B cell (primary cell): ENCODE data around the gene PLK1. TPM values are rescaled to one million over a fixed set of nuclear protein-coding genes. Genes with fewer than 3 reads are reported as not detected.

Experiments used
- ATAC-seq: fragments of 200-7000 bp; cut with Tn5 transposase; one replicate; pipeline ENCODE4 v1.10.0; 2021; ENCODE audit warnings: low read depth, mild to moderate bottlenecking, moderate number of reproducible peaks, moderate library complexity
- CTCF ChIA-PET: fragments of 350-600 bp; sonication (Branson Sonifier 250); formaldehyde crosslinking; loops from one replicate; lab custom pipeline; 2021; ENCODE audit warnings: antibody characterized with exemption, inconsistent platforms; lab: Charles Lee
- POLR2A ChIA-PET: fragments of 350-600 bp; sonication (Branson Sonifier 250); formaldehyde crosslinking; loops from one replicate; lab custom pipeline; 2021; ENCODE audit warnings: antibody characterized with exemption; lab: Charles Lee
- DNase-seq: peaks from one replicate; pipeline ENCODE4 v3.0.0; 2013
- H2AFZ ChIP-seq: 2 replicates; pipeline ENCODE4 v1.6.1; 2012; ENCODE audit warnings: mild to moderate bottlenecking, low read depth, low read length; ENCODE audit not compliant: insufficient read depth, poor library complexity, severe bottlenecking
- H3K27ac ChIP-seq, 2 donors: 1 replicate in 1 of 2; 2 replicates in 1 of 2; pipeline ENCODE4 v1.5.1; 2012 to 2013; ENCODE audit warnings: low read length in 2 of 2, mild to moderate bottlenecking in 2 of 2, moderate library complexity in 1 of 2
- H3K27me3 ChIP-seq, 4 experiments: fragments of 200-600 bp in 1 of 4; sonication (generic) in 1 of 4; replicated peaks in 1 of 4; 1 replicate in 2 of 4; 2 replicates in 2 of 4; pipeline versions ENCODE4 v1.6.1 to v1.7.0; 2013 to 2016; ENCODE audit warnings: low read length in 3 of 4, mild to moderate bottlenecking in 2 of 4, mixed read lengths in 1 of 4, moderate library complexity in 1 of 4; ENCODE audit not compliant: insufficient read depth in 4 of 4, control insufficient read depth in 3 of 4; ENCODE audit errors: control extremely low read depth in 1 of 4
- H3K36me3 ChIP-seq, 2 experiments: replicated peaks in 1 of 2; 1 replicate in 1 of 2; 2 replicates in 1 of 2; pipeline versions ENCODE4 v1.6.1 to v1.7.1; 2013; ENCODE audit warnings: low read length in 1 of 2; ENCODE audit not compliant: insufficient read depth in 2 of 2, control insufficient read depth in 1 of 2; ENCODE audit errors: control extremely low read depth in 1 of 2, extremely low read depth in 1 of 2
- H3K4me1 ChIP-seq, 2 donors: fragments of 200-600 bp in 1 of 2; sonication (generic) in 1 of 2; 1 replicate in 1 of 2; 2 replicates in 1 of 2; pipeline versions ENCODE4 v1.5.1 to v1.6.1; 2013 to 2017; ENCODE audit warnings: low read length in 2 of 2; ENCODE audit not compliant: control insufficient read depth in 2 of 2, insufficient read depth in 2 of 2
- H3K4me2 ChIP-seq: replicated peaks from 2 replicates; pipeline ENCODE3; 2012; ENCODE audit warnings: mild to moderate bottlenecking, low read depth, low read length; ENCODE audit not compliant: poor library complexity, severe bottlenecking
- H3K4me3 ChIP-seq, 5 experiments: fragments of 200-600 bp in 1 of 5; sonication (generic) in 1 of 5; 1 replicate in 3 of 5; 2 replicates in 2 of 5; pipeline versions ENCODE4 v1.5.1 to v1.7.0; 2011 to 2016; ENCODE audit warnings: low read length in 4 of 5, mild to moderate bottlenecking in 4 of 5, low read depth in 2 of 5, control low read depth in 1 of 5, moderate library complexity in 1 of 5; ENCODE audit not compliant: insufficient read depth in 1 of 5; ENCODE audit errors: control extremely low read depth in 1 of 5, extremely low read depth in 1 of 5
- H3K79me2 ChIP-seq: fragments of 200-600 bp; sonication (generic); one replicate; pipeline ENCODE4 v1.6.0; 2016; ENCODE audit warnings: low read length; ENCODE audit not compliant: control insufficient read depth, insufficient read depth
- H3K9ac ChIP-seq: fragments of 200-600 bp; sonication (generic); 2 replicates; pipeline ENCODE4 v1.6.1; 2017; ENCODE audit warnings: mild to moderate bottlenecking, low read length, moderate library complexity
- H3K9me3 ChIP-seq, 3 donors: one replicate each; pipeline versions ENCODE4 v1.6.1 to v1.7.1; 2013; ENCODE audit warnings: low read length in 2 of 3; ENCODE audit not compliant: control insufficient read depth in 2 of 3, insufficient read depth in 1 of 3; ENCODE audit errors: control extremely low read depth in 1 of 3
- H4K20me1 ChIP-seq: 2 replicates; pipeline ENCODE4 v1.6.0; 2012; ENCODE audit warnings: mild to moderate bottlenecking, low read length; ENCODE audit not compliant: insufficient read depth, control insufficient read depth, poor library complexity, severe bottlenecking
- H3K27ac Mint-ChIP-seq: one replicate; pipeline ENCODE4 v1.8.0; 2021; ENCODE audit warnings: mixed read lengths
- H3K27me3 Mint-ChIP-seq: one replicate; pipeline ENCODE4 v1.8.0; 2021; ENCODE audit warnings: mixed read lengths
- H3K4me1 Mint-ChIP-seq: one replicate; pipeline ENCODE4 v1.8.0; 2021; ENCODE audit warnings: mixed read lengths
- H3K4me3 Mint-ChIP-seq: one replicate; pipeline ENCODE4 v1.8.0; 2021; ENCODE audit warnings: mixed read lengths
- H3K9me3 Mint-ChIP-seq: one replicate; pipeline ENCODE4 v1.8.0; 2022; ENCODE audit warnings: mixed read lengths; ENCODE audit not compliant: insufficient read depth
- CTCF ChIP-seq: fragments of 200-600 bp; IDR thresholded peaks from one replicate; pipeline ENCODE4 v1.8.0; 2022; ENCODE audit warnings: antibody characterized with exemption, mild to moderate bottlenecking
- EZH2 ChIP-seq: IDR thresholded peaks from 2 replicates; pipeline ENCODE4 v1.6.1; 2012; ENCODE audit warnings: borderline replicate concordance, low read depth, mild to moderate bottlenecking, moderate library complexity, low read length; ENCODE audit not compliant: insufficient read depth, poor library complexity, severe bottlenecking
- WGBS: methylation state at CpG from one replicate; pipeline ENCODE4 v1.1.5; 2013; ENCODE audit warnings: missing lambda C conversion rate; ENCODE audit not compliant: insufficient coverage; 5-methylcytosine and 5-hydroxymethylcytosine counted together
- intact Hi-C: fragments of 100-400 bp; cut with micrococcal nuclease; formaldehyde crosslinking; loops from one replicate; pipeline ENCODE4 v1.10.0; 2022
- polyA plus RNA-seq: library from polyadenylated mRNA; depleted of rRNA; stranded (reverse); fragments of >200 nt; gene quantifications from 2 replicates; pipeline ENCODE4 v1.2.3, GENCODE V29; 2012
- total RNA-seq, 2 donors: library from RNA; stranded (reverse); fragments of 120-200 nt in 1 of 2; gene quantifications; 1 replicate in 1 of 2; 2 replicates in 1 of 2; pipeline versions ENCODE4 v1.2.3 to v1.2.4, GENCODE V29; 2013 to 2022

The PLK1 gene
- total and polyA plus RNA-seq, 2 donors (not counting 1 experiment from before 2014, with no cell fraction given): 2.7 to 3.5 TPM

- Mint-ChIP-seq H3K4me3 (no peak overlapping the region), H3K9me3 (no peaks in the 10 kb centered on the region), H3K4me1 (peaks cover 17% of the 10 kb centered on the region), H3K27me3 (no peaks in the 10 kb centered on the region), H3K27ac (no peak overlapping the region)
- DNase-seq (no peak), ATAC-seq (no peak)
- Histone ChIP-seq H3K36me3 (peaks cover 0 to 7% of the 10 kb centered on the region in 2 experiments), H3K4me2 (no peak overlapping the region), H3K9ac (no peak overlapping the region), H2AFZ (no peak overlapping the region), H4K20me1 (no peaks in the 10 kb centered on the region), H3K27ac (no peak overlapping the region), H3K79me2 (peaks cover 19% of the 10 kb centered on the region), H3K27me3 (peaks cover 0 to 13% (median 3%) of the 10 kb centered on the region in 4 experiments), H3K9me3 (no peaks in the 10 kb centered on the region), H3K4me3 (no peak overlapping the region), H3K4me1 (peaks cover 12 to 15% of the 10 kb centered on the region in 2 donors)
- ChIA-PET POLR2A (interaction anchor here (0.7 kb wide), 1 partner anchor 22 kb away, joined by 3 read pairs; no protein-coding TSS in a partner anchor), CTCF (interaction anchor here (0.7 to 2.7 kb wide), 5 partner anchors 20 to 1014 kb away, joined by 3 to 9 read pairs (median 3); no protein-coding TSS in a partner anchor)
- 100% methylated on average over 2 of the region's 2 CpGs for WGBS
- intact Hi-C loops: no loop called here
- no peak for TF ChIP-seq CTCF
- TF ChIP-seq EZH2: no peak
Measured at GRCh38 chr16:23676924-23677480, 1.7 kb upstream of the PLK1 start.
